GM12878 (cell line): ENCODE data around the gene TRIP4. TPM values are rescaled to one million over a fixed set of nuclear protein-coding genes. Genes with fewer than 3 reads are reported as not detected.

Source experiments
- ATAC-seq: fragments of 200-7000 bp; cut with Tn5 transposase; 3 replicates; pipeline ENCODE4 v1.9.1; 2020; ENCODE audit warnings: mild to moderate bottlenecking, moderate library complexity
- BruUV-seq: library from RNA; stranded (reverse); fragments of 400-500 nt; replicated peaks from 2 replicates; lab custom pipeline; 2021; lab: Mats Ljungman, UMichigan
- CTCF ChIA-PET: fragments of 300-600 bp; sonication (Branson Sonifier 250); formaldehyde crosslinking; extraction: SDS; loops from one replicate; lab custom pipeline; 2021; ENCODE audit warnings: inconsistent platforms; lab: Yijun Ruan, JAX
- POLR2A ChIA-PET: fragments of 350-600 bp; formaldehyde crosslinking; extraction: SDS; loops from one replicate; lab custom pipeline; 2021; ENCODE audit warnings: inconsistent platforms; lab: Charles Lee
- RAD21 ChIA-PET: fragments of 300-600 bp; sonication (Branson Sonifier 250); formaldehyde crosslinking; loops from one replicate; lab custom pipeline; 2023; ENCODE audit warnings: antibody characterized with exemption; ENCODE audit not compliant: unreplicated experiment; lab: Charles Lee
- SMC1A ChIA-PET: fragments of 300-600 bp; sonication (Branson Sonifier 250); formaldehyde crosslinking; loops from one replicate; lab custom pipeline; 2023; ENCODE audit not compliant: unreplicated experiment, uncharacterized antibody; lab: Charles Lee
- DNase-seq: peaks from one replicate; pipeline ENCODE4 v3.0.0-alpha.2; 2011; ENCODE audit warnings: low read depth, low spot score
- FAIRE-seq: peaks from 3 replicates; lab custom pipeline; 2011; peaks lifted over from hg19 to GRCh38; lab: Jason Lieb, UNC
- H2AFZ ChIP-seq: 2 replicates; pipeline ENCODE4 v1.6.0; 2011; ENCODE audit warnings: low read depth, low read length, control low read depth; ENCODE audit not compliant: control insufficient read depth
- H3K27ac ChIP-seq: 2 replicates; pipeline ENCODE4 v1.5.1; 2011; ENCODE audit warnings: control low read depth; ENCODE audit not compliant: control insufficient read depth, insufficient read depth
- H3K27me3 ChIP-seq, 2 experiments: replicated peaks in 1 of 2; 2 replicates each; pipeline versions ENCODE4 v1.6.0 to v1.6.1; 2011; ENCODE audit warnings: low read length in 1 of 2; ENCODE audit not compliant: control insufficient read depth in 2 of 2, insufficient read depth in 2 of 2
- H3K36me3 ChIP-seq, 2 experiments: 2 replicates each; pipeline ENCODE4 v1.5.1; 2011; ENCODE audit warnings: low read length in 1 of 2; ENCODE audit not compliant: control insufficient read depth in 2 of 2, insufficient read depth in 2 of 2
- H3K4me1 ChIP-seq: 2 replicates; pipeline ENCODE4 v1.6.1; 2011; ENCODE audit warnings: mild to moderate bottlenecking, low read length, moderate library complexity, mixed read lengths; ENCODE audit not compliant: control insufficient read depth, insufficient read depth
- H3K4me2 ChIP-seq: 2 replicates; pipeline ENCODE4 v1.6.0; 2011; ENCODE audit warnings: control low read depth; ENCODE audit not compliant: control insufficient read depth, insufficient read depth
- H3K4me3 ChIP-seq: fragments of 200-600 bp; sonication (generic); 2 replicates; pipeline ENCODE4 v1.5.1; 2016
- H3K79me2 ChIP-seq: 2 replicates; pipeline ENCODE4 v1.6.0; 2011; ENCODE audit warnings: low read length; ENCODE audit not compliant: control insufficient read depth, insufficient read depth
- H3K9ac ChIP-seq: 2 replicates; pipeline ENCODE4 v1.8.0; 2011; ENCODE audit warnings: low read length, control low read depth, mixed read lengths; ENCODE audit not compliant: control insufficient read depth, insufficient read depth
- H3K9me3 ChIP-seq: replicated peaks from 3 replicates; pipeline ENCODE4 v1.5.1; 2011; ENCODE audit warnings: mild to moderate bottlenecking, low read length; ENCODE audit not compliant: control insufficient read depth, insufficient read depth
- H4K20me1 ChIP-seq: 2 replicates; pipeline ENCODE4 v1.6.0; 2011; ENCODE audit not compliant: control insufficient read depth, insufficient read depth
- BCL11A ChIP-seq: IDR thresholded peaks from 2 replicates; pipeline ENCODE4 v1.6.1; 2011; ENCODE audit warnings: low read depth, low read length
- EP300 ChIP-seq, 2 experiments: fragments of 150-350 bp in 1 of 2; IDR thresholded peaks; 2 replicates each; pipeline ENCODE4 v1.6.1; 2011 to 2012; ENCODE audit warnings: low read depth in 2 of 2, low read length in 2 of 2, borderline replicate concordance in 1 of 2, improper control_type of control experiment in 1 of 2, inconsistent platforms in 1 of 2; ENCODE audit not compliant: control insufficient read depth in 1 of 2
- GABPA ChIP-seq: IDR thresholded peaks from 2 replicates; pipeline ENCODE4 v1.6.1; 2014; ENCODE audit warnings: antibody characterized with exemption, low read depth, mild to moderate bottlenecking, inconsistent platforms
- IKZF1 ChIP-seq: fragments of 450-650 bp; conservative IDR thresholded peaks from 2 replicates; pipeline ENCODE4 v1.6.1; 2017; ENCODE audit warnings: antibody characterized with exemption, mild to moderate bottlenecking
- MTA2 ChIP-seq: fragments of 450-650 bp; IDR thresholded peaks from 2 replicates; pipeline ENCODE4 v1.6.1; 2016; ENCODE audit warnings: low read depth, mild to moderate bottlenecking, moderate library complexity
- POU2F2 ChIP-seq: IDR thresholded peaks from 3 replicates; pipeline ENCODE4 v1.6.1; 2011; ENCODE audit warnings: low read depth, mild to moderate bottlenecking, low read length, borderline replicate concordance
- RELB ChIP-seq: fragments of 450-650 bp; IDR thresholded peaks from 2 replicates; pipeline ENCODE4 v1.6.1; 2017; ENCODE audit warnings: low read depth, mild to moderate bottlenecking, moderate library complexity
- REST ChIP-seq: IDR thresholded peaks from 2 replicates; pipeline ENCODE4 v1.6.1; 2012; ENCODE audit warnings: mild to moderate bottlenecking, low read depth, low read length
- TARDBP ChIP-seq: IDR thresholded peaks from 2 replicates; pipeline ENCODE4 v1.6.1; 2016; ENCODE audit warnings: borderline replicate concordance
- TCF7 ChIP-seq: IDR thresholded peaks from 2 replicates; pipeline ENCODE4 v1.6.1; 2014; ENCODE audit warnings: antibody characterized with exemption, borderline replicate concordance
- ZBTB11 ChIP-seq: fragments of 450-650 bp; formaldehyde crosslinking; IDR thresholded peaks from 2 replicates; pipeline ENCODE4 v1.5.0; 2022; ENCODE audit warnings: mild to moderate bottlenecking, missing genetic modification characterization
- ZZZ3 ChIP-seq: IDR thresholded peaks from 2 replicates; pipeline ENCODE4 v1.6.1; 2011; ENCODE audit warnings: low read depth; ENCODE audit not compliant: control insufficient read depth, insufficient read length
- WGBS: methylation state at CpG from one replicate; pipeline ENCODE4 v1.1.6; 2016; ENCODE audit warnings: low lambda C conversion rate; ENCODE audit not compliant: insufficient replicate concordance, insufficient coverage; ENCODE audit errors: missing lambda C conversion rate; 5-methylcytosine and 5-hydroxymethylcytosine counted together
- in situ Hi-C: fragments of 300-500 bp; cut with MboI; formaldehyde crosslinking; loops from 9 replicates; pipeline ENCODE4 v1.14.3; 2018; ENCODE audit warnings: mixed read lengths
- intact Hi-C: fragments of 100-400 bp; cut with micrococcal nuclease; formaldehyde crosslinking; loops from one replicate; pipeline ENCODE4 v1.14.2; 2022; ENCODE audit not compliant: unreplicated experiment
- polyA plus RNA-seq, 11 experiments: library from polyadenylated mRNA; depleted of rRNA in 4 of 11; unstranded in 6 of 11; stranded (reverse) in 5 of 11; fragments of >200 nt; fragmentation: Nextera tagmentation in 4 of 11; fragmentation: Illumina TruSeq in 1 of 11; extraction: Ambion mirVana in 4 of 11; extraction: Trizol in 1 of 11; gene quantifications; 1 replicate in 1 of 11; 2 replicates in 10 of 11; pipeline versions ENCODE4 v1.2.1 to v1.2.3, GENCODE V29; 2011 to 2016; ENCODE audit warnings: inconsistent platforms in 2 of 11, missing spikeins in 2 of 11, low read depth in 1 of 11
- total RNA-seq, 4 experiments: library from RNA; depleted of rRNA in 3 of 4; stranded (reverse); fragments of >200 nt in 3 of 4; fragmentation: Illumina TruSeq in 1 of 4; extraction: Trizol in 1 of 4; gene quantifications; 2 replicates each; pipeline versions ENCODE4 v1.2.1 to v1.2.3, GENCODE V29; 2013 to 2021

TRIP4 gene
- total and polyA plus RNA-seq, 10 of the 15 experiments (the other 5 are each of a cell fraction or from before 2014, with no cell fraction given), result 6.4 to 24.5 (median 20.0) TPM

- Histone ChIP-seq H3K27me3 (no peaks in the 10 kb centered on the region), H3K9me3 (no peaks in the 10 kb centered on the region), H4K20me1 (no peaks in the 10 kb centered on the region), H3K9ac (peak overlapping the region; percentile 13), H3K79me2 (peaks cover 3% of the 10 kb centered on the region; the same call in 1 of the 2 replicates), H3K36me3 (peaks cover 0 to 5% of the 10 kb centered on the region in 2 experiments; a peak in 2 of 4 replicates), H3K4me3 (peak overlapping the region; percentile 34; the same call in 1 of the 2 replicates), H3K27ac (peak overlapping the region; percentile 81), H2AFZ (no peak overlapping the region), H3K4me1 (peaks cover 38% of the 10 kb centered on the region), H3K4me2 (peak overlapping the region; percentile 61)
- no peak for DNase-seq
- no TSS peak for BruUV-seq
- 37% methylated on average over 3 of the region's 3 CpGs for WGBS
- SMC1A ChIA-PET, result interaction anchor here (0.8 to 3.1 kb wide), 16 partner anchors 12 to 254 kb away, joined by 3 to 24 read pairs (median 4); partner anchors contain the start of gene ZNF609
- intact Hi-C loops (no loop called here), in situ Hi-C loops (no loop called here)
- RAD21 ChIA-PET, result interaction anchor here (0.7 to 3.0 kb wide), 12 partner anchors 13 to 274 kb away, joined by 3 to 16 read pairs (median 4); partner anchors contain the start of gene ZNF609
- FAIRE-seq, result peak; percentile 88
- CTCF ChIA-PET, result interaction anchor here (0.7 to 1.7 kb wide), 8 partner anchors 11 to 237 kb away, joined by 3 to 5 read pairs (median 4); partner anchors contain the start of gene ZNF609
- peak; percentile 78 for ATAC-seq
- POLR2A ChIA-PET, result interaction anchor here (0.6 to 2.3 kb wide), 7 partner anchors 13 to 372 kb away, joined by 3 to 9 read pairs (median 4); no protein-coding TSS in a partner anchor
- TF ChIP-seq REST (no peak), IKZF1 (peak; percentile 73), EP300 (IDR thresholded peaks at IDR 0.05; ENCODE audit: borderline replicate concordance in 1 of 2, control insufficient read depth in 1 of 2, low read depth in 2 of 2, low read length in 2 of 2) (peak in 1 of 2 experiments; percentile 56; a peak in 1 of 4 replicates), ZBTB11 (no peak), GABPA (no peak), POU2F2 (peak; percentile 92; the same call in 2 of the 3 replicates), MTA2 (peak; percentile 68), ZZZ3 (no peak), RELB (peak; percentile 57; the same call in 1 of the 2 replicates), TCF7 (peak; percentile 19; the same call in 1 of the 2 replicates), BCL11A (peak; percentile 60; the same call in 1 of the 2 replicates), TARDBP (no peak)
Observed at GRCh38 chr15:64443747-64444621, 56.3 kb downstream of the TRIP4 start.
